Right lobe of liver (tissue), 6 donors: ENCODE results near the gene PLEKHA1. TPM values are rescaled to one million over a fixed set of nuclear protein-coding genes. Genes with fewer than 3 reads are reported as not detected.

ENCODE experiments used
- ATAC-seq, 4 donors: fragments of 200-7000 bp; cut with Tn5 transposase; one replicate each; pipeline ENCODE4 v1.9.1; 2020; ENCODE audit warnings: mild to moderate bottlenecking in 4 of 4, moderate library complexity in 4 of 4
- DNase-seq, 3 donors: peaks; one replicate each; pipeline ENCODE4 v3.0.0-alpha.2; 2020
- H3K27ac ChIP-seq, 3 donors: fragments of 200-600 bp; one replicate each; pipeline ENCODE4 v1.8.0; 2022
- H3K27me3 ChIP-seq, 2 donors: fragments of 200-600 bp; one replicate each; pipeline ENCODE4 v1.8.0; 2022
- H3K36me3 ChIP-seq, 4 donors: fragments of 200-600 bp; sonication (generic) in 1 of 4; one replicate each; pipeline versions ENCODE4 v1.5.1 to v1.8.0; 2017 to 2022; ENCODE audit warnings: control low read depth in 1 of 4
- H3K4me1 ChIP-seq, 4 donors: fragments of 200-600 bp; sonication (generic) in 1 of 4; one replicate each; pipeline versions ENCODE4 v1.5.1 to v1.8.0; 2017 to 2022; ENCODE audit warnings: control low read depth in 1 of 4
- H3K4me3 ChIP-seq, 3 donors: fragments of 200-600 bp; one replicate each; pipeline ENCODE4 v1.8.0; 2022
- H3K9me3 ChIP-seq, 4 donors: fragments of 200-600 bp; sonication (generic) in 1 of 4; one replicate each; pipeline versions ENCODE4 v1.5.1 to v1.8.0; 2017 to 2022; ENCODE audit warnings: control low read depth in 1 of 4
- CTCF ChIP-seq, 4 donors: fragments of 200-600 bp in 3 of 4; fragments of 450-650 bp in 1 of 4; IDR thresholded peaks; one replicate each; pipeline versions ENCODE4 v1.5.1 to v1.8.0; 2016 to 2022; ENCODE audit warnings: antibody characterized with exemption in 4 of 4, mild to moderate bottlenecking in 2 of 4
- POLR2A ChIP-seq: fragments of 450-650 bp; IDR thresholded peaks from one replicate; pipeline ENCODE4 v1.6.1; 2017; ENCODE audit warnings: antibody characterized with exemption, mild to moderate bottlenecking
- WGBS: methylation state at CpG from one replicate; pipeline ENCODE4 v1.1.6; 2018; ENCODE audit warnings: low coverage, low lambda C conversion rate; ENCODE audit not compliant: insufficient coverage; ENCODE audit errors: missing lambda C conversion rate; 5-methylcytosine and 5-hydroxymethylcytosine counted together
- intact Hi-C, 2 donors: fragments of 100-400 bp; cut with DNase I; formaldehyde crosslinking; loops; one replicate each; pipeline versions ENCODE4 v1.11.2 to v1.14.1; 2022
- total RNA-seq, 6 experiments: library from RNA; depleted of rRNA in 2 of 6; stranded (reverse); fragments of >200 nt in 2 of 6; fragmentation: NEBNext Ultra II Directional in 3 of 6; extraction: Animal tissue kit (Norgen Biotek cat#: 25700) in 3 of 6; gene quantifications; one replicate each; pipeline versions ENCODE4 v1.1.0 to v1.2.4, GENCODE V29; 2016 to 2023
- donor health status: DM: no; HTN: yes; CAD: no.
- donor health status: DM: no; HTN: no; CAD: no.
- donor health status: DM: no; HTN: no; CAD: no.
- donor health status: DM: no; HTN: yes; CAD: no.
- donor health status: DM: no; HTN: yes; CAD: no.

PLEKHA1 gene
- total RNA-seq, 6 experiments from 2014 or later = 23.1 to 42.2 (median 27.5) TPM

GRCh38 chr10:122327237-122328206 lies 47.0 kb upstream of the PLEKHA1 start:
- no peaks in the 10 kb centered on the region for H3K27me3 ChIP-seq
- intact Hi-C loops = no loop called here
- no CpG with 5 or more reads among the region's 16 CpGs for WGBS
- ATAC-seq = no peak
- no peak for DNase-seq
- H3K4me3 ChIP-seq = no peak overlapping the region
- H3K9me3 ChIP-seq = no peaks in the 10 kb centered on the region
- no peaks in the 10 kb centered on the region for H3K4me1 ChIP-seq
- TF ChIP-seq POLR2A (no peak), CTCF (IDR thresholded peaks at IDR 0.05) (no peak)
- H3K27ac ChIP-seq = no peak overlapping the region
- no peaks in the 10 kb centered on the region for H3K36me3 ChIP-seq

DNA sequence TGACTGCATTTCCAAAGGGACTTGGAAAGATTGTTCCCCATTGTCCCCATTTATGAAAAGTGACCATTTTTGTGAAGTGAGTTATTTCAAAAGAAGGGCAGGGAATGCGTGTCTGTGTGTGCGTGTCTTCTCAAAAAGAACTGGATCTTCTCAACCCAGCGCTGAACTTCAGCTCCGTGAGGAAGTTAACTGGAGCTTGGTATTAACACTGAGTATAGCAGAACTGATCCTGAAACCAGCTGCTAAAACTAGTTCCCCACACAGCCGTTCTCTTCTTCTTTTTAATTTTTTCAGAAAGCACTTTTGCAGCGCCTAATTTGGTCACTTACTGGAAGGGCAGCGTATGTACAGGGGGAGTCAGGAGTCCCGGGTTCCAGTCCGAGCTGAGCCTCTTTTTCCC lies 45.8 kb upstream of the PLEKHA1 start:
- no peak for DNase-seq
- Histone ChIP-seq H3K4me3 (no peak overlapping the region), H3K36me3 (no peaks in the 10 kb centered on the region), H3K27ac (no peak overlapping the region), H3K9me3 (no peaks in the 10 kb centered on the region), H3K4me1 (no peaks in the 10 kb centered on the region), H3K27me3 (no peaks in the 10 kb centered on the region)
- intact Hi-C loops = no loop called here
- 84% methylated on average over 7 of the region's 9 CpGs for WGBS
- peak; percentile 25 to 68 (median 45) for ATAC-seq
- TF ChIP-seq CTCF (IDR thresholded peaks at IDR 0.05) (no peak), POLR2A (no peak)

DNA sequence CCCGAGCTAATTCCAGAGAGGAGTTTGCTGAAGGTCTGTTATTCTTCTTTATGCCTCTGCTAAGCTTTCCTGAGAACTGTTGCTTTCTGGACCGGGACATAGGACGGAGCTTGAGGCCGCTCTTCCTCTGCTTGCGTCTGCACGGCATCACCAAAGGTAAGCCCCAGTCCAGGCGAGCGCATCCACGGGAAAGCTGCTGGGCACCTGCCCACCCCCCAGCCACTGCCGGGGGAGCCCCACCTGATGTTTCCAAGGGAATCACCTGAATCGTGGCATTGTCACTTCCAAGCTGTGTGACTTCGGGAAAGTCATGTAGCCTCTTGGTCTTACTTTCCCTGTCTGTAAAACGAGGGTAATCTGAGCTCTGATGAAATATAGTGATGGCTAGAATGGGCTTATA lies 45.1 kb upstream of the PLEKHA1 start:
- Histone ChIP-seq H3K27ac (no peak overlapping the region), H3K9me3 (no peaks in the 10 kb centered on the region), H3K4me1 (no peaks in the 10 kb centered on the region), H3K27me3 (no peaks in the 10 kb centered on the region), H3K4me3 (no peak overlapping the region), H3K36me3 (no peaks in the 10 kb centered on the region)
- WGBS = 92% methylated on average over 9 of the region's 13 CpGs
- ATAC-seq (no peak), DNase-seq (no peak)
- intact Hi-C loops = no loop called here
- no peak for TF ChIP-seq CTCF (IDR thresholded peaks at IDR 0.05)
- TF ChIP-seq POLR2A = no peak

DNA sequence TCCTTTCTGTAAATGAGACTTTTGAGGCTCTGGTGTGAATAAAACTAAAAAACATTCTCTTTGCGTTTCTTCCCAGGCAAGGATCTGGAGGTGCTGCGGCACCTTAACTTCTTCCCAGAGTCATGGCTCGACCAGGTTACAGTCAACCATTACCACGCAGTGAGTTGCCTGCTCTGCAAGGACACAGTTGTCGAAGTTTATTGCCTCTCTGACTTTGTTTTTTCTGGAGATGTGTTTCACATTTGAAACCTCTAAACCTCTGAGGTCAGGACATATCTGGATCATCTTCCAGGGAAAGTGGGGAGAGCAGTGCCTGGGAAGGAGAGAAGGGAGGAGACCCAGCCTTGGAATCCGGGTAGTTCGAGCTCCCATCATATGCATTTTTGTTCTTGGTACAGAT lies 43.4 kb upstream of the PLEKHA1 start:
- H3K36me3 ChIP-seq = no peaks in the 10 kb centered on the region
- TF ChIP-seq POLR2A (no peak), CTCF (IDR thresholded peaks at IDR 0.05) (no peak)
- intact Hi-C loops = no loop called here
- no peaks in the 10 kb centered on the region for H3K9me3 ChIP-seq
- no peaks in the 10 kb centered on the region for H3K27me3 ChIP-seq
- no peak for DNase-seq
- no peak overlapping the region for H3K4me3 ChIP-seq
- no peak for ATAC-seq
- H3K4me1 ChIP-seq = no peaks in the 10 kb centered on the region
- H3K27ac ChIP-seq = no peak overlapping the region
- WGBS = 75% methylated on average over 6 of the region's 7 CpGs
